ENCODE results near the gene TCF19. TPM values are rescaled to one million over a fixed set of nuclear protein-coding genes. Genes with fewer than 3 reads are reported as not detected.
"Not testable (repeated sequence)": the region's sequence is repeated elsewhere in the genome, so short reads cannot be mapped to it uniquely, and the experiment has no call there.

The TCF19 gene
- total RNA-seq, 1 experiment from 2014 or later = 16.1 TPM

DNA sequence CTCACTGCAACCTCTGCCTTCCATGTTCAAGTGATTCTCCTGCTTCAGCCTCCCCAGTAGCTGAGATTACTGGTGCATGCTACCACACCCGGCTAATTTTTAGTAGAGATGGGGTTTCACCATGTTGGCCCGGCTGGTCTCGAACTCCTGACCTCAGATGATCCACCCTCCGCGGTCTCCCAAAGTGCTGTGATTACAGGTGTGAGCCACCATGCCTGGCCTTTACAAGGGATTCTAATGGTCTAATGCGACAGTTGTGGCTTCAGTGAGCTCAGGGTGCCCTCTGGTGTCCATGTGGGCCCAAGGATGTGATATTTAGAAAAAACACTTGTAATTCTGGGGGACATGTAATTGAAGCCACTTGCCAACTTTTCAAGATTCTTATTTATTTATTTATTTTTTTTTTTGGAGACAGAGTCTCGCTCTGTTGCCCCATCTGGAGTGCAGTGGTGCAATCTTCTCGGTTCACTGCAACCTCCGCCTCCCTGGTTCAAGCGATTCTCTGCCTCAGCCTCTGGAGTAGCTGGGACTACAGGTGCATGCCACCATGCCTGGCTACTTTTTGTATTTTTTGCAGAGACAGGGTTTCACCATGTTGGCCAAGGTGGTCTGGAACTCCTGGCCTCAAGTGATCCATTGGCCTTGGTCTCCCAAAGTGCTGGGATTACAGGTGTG, 34.2 kb downstream of the TCF19 start:
- in situ Hi-C loops (cut with HindIII; ENCODE audit: low pct_unique_long_range_greater_than_20kb, low sequenced_read_pairs) = not testable (repeated sequence)
- DNase-seq (ENCODE audit: low read depth, low spot score) = peak; percentile 85

DNA sequence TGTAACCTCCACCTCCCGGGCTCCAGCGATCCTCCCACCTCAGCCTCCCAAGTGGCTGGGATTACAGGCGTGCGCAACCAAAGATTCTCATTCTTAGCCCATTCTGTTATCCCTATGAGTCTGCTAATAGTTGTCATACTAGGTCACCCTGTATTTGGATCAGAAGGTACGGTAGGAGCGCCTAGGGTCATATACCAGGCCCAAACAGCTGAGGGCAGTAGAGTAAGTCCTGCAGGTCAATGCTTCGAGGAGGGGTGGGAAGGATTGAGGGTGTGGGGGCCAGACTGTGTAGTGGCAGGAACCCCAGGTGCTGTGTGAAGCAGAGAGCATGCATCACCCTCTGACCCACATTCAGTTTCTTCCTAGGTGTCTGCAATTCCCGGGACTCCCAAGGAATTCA, 34.8 kb downstream of the TCF19 start:
- in situ Hi-C loops (cut with HindIII; ENCODE audit: low pct_unique_long_range_greater_than_20kb, low sequenced_read_pairs) = no loop called here
- no peak for DNase-seq (ENCODE audit: low read depth, low spot score)

DNA sequence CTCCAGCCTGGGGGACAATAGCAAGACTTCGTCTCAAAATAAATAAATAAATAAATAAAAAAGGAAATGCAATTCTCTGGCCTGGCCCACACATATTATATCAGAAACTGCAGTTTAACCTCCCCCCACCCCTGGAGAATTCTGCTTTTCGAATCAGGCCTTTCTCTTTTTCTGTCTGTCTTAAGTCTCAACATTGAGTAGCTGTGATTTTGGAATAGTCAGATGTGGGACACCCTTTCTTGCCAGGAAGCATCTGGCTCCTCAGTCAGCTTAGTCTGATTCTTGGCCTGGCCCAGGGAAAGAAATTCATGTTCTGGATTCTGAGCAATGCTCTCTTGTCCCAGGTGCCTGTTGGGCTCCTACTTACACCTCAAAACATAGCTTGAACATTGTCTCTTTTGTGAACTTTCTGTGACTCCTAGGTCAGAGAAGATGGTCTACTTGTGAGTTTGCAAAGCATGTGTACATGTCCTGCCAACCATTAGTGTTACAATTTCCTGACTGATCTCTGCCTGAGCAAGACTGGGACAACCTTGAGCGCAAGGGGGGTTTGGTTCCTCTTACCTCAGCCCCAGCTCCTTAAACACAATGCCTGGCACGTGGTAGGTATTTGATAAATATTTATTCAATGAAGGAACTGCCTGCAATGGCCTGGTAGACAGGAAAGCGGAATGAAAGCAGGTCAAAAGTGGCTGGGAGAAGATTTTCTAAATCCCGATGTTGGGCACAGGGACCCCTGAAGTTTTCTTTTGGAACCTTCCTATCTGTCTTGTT, 35.9 kb downstream of the TCF19 start:
- DNase-seq (ENCODE audit: low read depth, low spot score) = no peak
- in situ Hi-C loops (cut with HindIII; ENCODE audit: low pct_unique_long_range_greater_than_20kb, low sequenced_read_pairs) = no loop called here

DNA sequence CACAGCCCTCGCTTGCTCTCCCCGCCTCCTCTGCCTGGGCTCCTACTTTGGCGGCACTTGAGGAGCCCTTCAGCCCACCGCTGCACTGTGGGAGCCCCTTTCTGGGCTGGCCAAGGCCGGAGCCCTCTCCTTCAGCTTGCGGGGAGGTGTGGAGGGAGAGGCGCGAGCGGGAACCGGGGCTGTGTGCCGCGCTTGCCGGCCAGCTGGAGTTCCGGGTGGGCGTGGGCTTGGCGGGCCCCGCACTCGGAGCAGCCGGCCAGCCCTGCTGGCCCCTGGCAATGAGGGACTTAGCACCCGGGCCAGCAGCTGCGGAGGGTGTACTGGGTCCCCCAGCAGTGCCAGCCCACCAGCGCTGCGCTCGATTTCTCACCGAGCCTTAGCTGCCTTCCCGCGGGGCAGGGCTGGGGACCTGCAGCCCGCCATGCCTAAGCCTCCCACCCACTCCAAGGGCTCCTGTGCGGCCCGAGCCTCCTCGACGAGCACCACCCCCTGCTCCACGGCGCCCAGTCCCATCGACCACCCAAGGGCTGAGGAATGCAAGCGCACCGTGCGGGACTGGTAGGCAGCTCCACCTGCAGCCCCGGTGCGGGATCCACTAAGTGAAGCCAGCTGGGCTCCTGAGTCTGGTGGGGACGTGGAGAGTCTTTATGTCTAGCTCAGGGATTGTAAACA, 37.1 kb downstream of the TCF19 start:
- DNase-seq (ENCODE audit: low read depth, low spot score); in situ Hi-C loops (cut with HindIII; ENCODE audit: low pct_unique_long_range_greater_than_20kb, low sequenced_read_pairs): not testable (repeated sequence)

DNA sequence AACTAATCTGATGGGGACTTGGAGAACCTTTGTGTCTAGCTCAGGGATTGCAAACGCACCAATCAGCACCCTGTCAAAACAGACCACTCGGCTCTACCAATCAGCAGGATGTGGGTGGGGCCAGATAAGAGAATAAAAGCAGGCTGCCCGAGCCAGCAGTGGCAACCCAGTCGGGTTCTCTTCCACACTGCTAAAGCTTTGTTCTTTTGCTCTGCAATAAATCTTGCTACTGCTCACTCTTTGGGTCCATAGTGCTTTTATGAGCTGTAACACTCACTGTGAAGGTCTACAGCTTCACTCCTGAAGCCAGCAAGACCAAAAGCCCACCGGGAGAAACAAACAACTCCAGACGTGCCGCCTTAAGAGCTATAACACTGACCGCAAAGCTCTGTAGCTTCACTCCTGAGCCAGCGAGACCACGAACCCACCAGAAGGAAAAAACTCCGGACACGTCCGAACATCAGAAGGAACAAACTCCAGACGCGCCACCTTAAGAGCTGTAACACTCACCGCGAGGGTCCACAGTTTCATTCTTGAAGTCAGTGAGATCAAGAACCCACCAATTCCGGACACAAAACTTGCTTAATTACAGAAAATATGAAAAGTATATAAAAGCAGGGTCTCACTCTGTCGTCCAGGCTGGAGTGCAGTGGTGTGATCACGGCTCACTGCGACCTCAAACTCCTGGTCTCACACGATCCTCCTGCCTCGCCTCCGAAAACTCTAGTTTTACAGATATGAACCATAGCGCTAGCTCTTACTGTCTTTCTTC, 38.0 kb downstream of the TCF19 start:
- in situ Hi-C loops (cut with HindIII; ENCODE audit: low pct_unique_long_range_greater_than_20kb, low sequenced_read_pairs); DNase-seq (ENCODE audit: low read depth, low spot score): not testable (repeated sequence)

DNA sequence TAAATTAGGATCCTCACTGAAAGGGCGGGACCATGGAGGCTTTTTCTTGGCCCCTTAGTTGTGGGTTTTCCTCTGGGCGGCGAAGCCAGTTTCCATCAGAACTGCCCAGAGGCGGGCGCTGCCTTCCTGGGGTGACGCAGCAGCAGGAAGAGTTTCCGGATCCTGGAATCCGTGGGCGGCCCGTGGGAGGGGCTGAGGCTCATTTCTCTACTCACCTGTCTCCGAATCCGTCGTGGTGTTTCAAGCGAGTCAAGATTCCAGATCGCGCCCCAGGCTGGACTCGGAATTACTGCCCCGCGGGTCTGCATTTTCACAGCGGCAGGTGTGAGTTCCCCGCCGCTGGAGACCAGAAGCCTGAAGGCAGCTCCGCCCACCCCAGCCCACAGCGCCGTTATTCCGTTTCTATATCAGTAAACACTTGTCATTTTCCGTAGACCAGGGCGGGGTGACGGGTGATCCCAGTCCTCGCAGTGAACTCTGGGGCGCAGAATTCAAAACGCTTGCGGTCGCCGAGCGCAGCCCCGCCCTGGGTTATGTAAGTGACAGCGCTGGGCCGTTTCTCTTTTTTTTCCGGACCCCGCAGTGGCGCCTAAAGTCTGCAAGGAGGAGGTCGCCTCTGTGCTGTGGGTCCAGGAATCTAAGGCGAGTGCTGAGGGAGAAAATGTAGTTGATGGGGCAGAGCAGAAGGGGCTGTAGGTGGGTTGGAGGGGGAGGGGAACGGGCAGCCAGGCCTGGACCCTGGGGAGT, 39.3 kb downstream of the TCF19 start:
- in situ Hi-C loops (cut with HindIII; ENCODE audit: low pct_unique_long_range_greater_than_20kb, low sequenced_read_pairs) = no loop called here
- peak; percentile 78 for DNase-seq (ENCODE audit: low read depth, low spot score)

DNA sequence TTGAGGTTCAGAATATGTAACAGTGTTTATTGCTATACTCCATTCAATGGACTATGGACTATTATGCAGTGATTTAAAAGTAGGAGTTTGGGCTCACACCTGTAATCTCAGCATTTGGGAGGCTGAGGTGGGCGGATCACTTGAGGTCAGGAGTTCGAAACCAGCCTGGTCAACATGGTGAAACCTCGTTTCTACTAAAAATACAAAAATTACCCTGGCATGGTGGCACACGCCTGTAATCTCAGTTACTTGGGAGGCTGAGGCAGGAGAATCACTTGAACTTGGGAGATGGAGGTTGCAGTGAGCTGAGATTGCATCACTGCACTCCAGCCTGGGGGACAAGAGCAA, 40.7 kb downstream of the TCF19 start:
- DNase-seq (ENCODE audit: low read depth, low spot score); in situ Hi-C loops (cut with HindIII; ENCODE audit: low pct_unique_long_range_greater_than_20kb, low sequenced_read_pairs): not testable (repeated sequence)

DNA sequence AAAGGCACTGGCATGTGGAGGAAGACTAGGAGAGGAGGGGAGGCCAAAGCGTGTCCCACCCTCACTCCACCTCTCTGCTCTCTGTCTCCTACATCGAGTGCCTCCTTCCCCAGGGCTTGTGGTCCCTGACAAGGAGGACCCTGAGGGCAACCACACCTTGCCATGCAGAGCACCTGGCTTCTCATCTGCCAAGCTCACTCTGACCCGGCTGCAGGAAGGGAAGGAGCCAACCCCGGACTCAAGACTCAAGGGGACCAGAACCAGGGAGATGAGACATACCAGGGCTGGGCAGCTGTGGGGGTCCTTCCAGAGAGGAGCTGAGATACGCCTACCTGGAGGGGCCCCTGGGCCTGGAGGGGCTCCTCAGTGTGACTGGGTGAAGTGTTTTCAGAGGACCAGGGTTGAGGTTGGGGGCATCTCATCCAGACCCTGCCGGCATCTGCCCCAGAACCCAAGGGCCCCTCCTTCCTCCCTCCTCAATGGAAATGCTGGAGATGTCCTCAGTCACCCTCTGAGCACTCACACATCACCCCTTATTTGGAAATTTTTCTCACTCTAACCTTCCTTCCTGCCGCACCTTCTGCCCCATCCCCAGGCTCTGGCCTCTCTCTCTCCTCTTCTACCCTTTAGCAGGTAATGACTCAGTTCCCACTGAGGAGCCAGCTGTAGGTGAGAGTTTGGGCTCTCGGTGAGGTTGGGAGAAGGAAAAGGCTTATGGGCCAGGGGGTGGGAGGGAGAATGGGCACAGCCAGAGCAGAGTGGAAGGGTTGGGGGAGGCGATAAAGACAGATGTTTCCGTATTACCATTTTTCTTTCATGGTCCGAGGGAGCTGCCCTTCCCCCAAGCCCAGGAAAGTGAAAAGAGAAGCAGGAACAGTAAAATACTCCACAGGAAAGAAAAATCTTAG, 44.1 kb downstream of the TCF19 start:
- DNase-seq (ENCODE audit: low read depth, low spot score) = no peak
- in situ Hi-C loops (cut with HindIII; ENCODE audit: low pct_unique_long_range_greater_than_20kb, low sequenced_read_pairs) = no loop called here

DNA sequence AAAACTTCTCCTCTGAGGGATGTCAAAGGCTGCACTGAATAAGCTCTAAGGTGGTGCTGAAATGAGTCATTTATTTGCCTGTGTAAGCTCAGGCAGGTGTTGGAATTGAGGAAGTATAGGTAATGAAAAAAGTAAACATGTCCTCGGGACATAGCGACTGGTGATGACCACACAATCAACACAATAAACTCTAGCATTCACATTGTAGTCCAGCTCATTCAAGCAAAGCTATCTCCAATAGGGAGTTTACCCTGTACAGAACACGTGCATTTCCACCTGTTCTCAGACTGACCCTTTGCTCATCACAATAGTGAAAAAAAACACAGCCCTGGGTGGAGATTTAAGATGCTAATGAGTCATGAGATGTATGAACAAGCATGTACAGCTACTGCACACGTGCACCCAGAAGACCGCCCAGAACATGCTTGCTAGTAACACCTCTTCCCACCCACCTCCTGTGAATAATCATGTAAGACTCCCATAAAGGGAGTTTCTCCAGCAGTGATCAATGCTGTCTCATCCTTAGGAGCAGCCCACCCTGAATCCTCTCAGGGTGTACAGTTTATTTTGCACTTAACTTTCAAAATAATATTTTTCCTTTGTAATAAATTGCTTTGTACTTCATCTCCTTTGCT, 45.1 kb downstream of the TCF19 start:
- in situ Hi-C loops (cut with HindIII; ENCODE audit: low pct_unique_long_range_greater_than_20kb, low sequenced_read_pairs) = no loop called here
- DNase-seq (ENCODE audit: low read depth, low spot score) = peak; percentile 36

DNA sequence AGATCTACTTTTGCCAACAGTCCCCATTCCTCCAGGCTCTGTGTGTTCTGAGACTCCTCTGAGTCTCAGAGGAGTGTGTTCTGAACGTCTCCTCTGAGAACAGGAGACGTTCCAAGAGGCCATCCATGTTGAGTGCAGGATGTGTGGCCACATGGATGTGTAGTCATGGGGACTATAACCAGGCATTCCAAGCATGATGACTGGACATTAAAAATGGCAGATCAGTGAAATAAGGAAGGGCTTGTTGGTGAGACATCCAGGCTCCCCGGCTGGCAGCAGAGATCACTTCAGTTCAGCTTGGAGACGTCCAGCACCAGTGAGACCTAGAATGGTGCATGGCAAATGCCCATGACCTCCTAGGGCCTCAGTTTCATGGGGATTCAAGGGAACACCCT, 46.4 kb downstream of the TCF19 start:
- in situ Hi-C loops (cut with HindIII; ENCODE audit: low pct_unique_long_range_greater_than_20kb, low sequenced_read_pairs) = no loop called here

DNA sequence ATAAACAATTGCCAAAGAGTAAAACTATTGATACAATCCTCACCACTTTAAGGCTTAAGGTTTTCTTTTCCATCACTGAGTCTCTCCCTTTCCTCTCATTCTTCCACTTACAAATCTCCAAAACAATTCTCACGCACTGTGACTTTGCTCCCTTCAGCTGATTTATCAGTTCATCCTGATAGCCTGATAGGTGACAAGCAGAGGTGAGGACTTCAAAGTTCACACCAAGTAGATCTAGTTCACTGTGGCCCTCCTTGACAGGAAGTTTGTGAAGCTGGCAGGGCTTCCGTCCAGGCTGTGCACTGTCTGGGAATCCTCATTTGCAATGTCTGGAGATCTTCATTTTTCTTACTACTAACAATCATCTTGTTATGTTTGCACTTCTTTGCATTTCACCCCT, 47.2 kb downstream of the TCF19 start:
- DNase-seq (ENCODE audit: low read depth, low spot score) = no peak
- in situ Hi-C loops (cut with HindIII; ENCODE audit: low pct_unique_long_range_greater_than_20kb, low sequenced_read_pairs) = no loop called here

More for the DNA sequence above, 46.4 kb downstream of the TCF19 start:
- no peak for DNase-seq (ENCODE audit: low read depth, low spot score)

DNA sequence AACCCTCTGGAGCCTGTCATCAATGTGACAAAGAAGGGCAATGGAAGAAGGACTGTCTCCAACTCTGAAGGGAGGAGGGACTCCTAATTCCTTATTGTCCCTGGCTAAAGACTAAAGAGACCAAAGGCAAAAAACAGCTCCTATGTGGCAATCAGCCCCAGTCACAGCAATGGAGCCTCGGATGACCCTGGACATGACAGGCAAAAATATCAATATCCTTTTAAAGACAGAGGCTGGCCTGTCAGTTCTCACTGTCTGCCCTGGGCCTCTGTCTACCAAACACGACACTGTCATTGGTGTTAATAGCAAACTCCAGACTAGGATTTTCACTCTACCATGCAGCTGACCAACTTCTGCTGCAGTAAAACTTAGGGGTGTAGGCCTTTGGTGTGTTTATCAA, 50.1 kb downstream of the TCF19 start:
- in situ Hi-C loops (cut with HindIII; ENCODE audit: low pct_unique_long_range_greater_than_20kb, low sequenced_read_pairs) = no loop called here
- DNase-seq (ENCODE audit: low read depth, low spot score) = no peak

DNA sequence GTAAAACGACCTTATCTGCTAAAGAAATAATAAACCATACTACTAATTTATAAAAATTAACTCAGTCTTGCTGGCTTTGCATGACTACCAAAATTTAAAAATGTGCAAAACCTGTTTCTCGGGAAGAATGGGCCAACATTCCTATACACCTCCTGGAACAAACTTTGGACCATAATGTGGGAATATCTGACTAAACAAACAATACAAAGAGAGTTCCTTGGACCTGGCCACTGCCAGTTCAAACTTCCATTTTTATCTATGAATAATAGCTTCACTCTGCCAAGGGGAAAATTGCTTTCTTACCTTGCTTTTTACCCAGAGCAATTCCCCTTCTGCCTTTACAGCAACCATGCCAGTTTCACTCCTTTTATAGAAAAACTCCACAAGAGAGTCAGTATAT, 50.7 kb downstream of the TCF19 start:
- in situ Hi-C loops (cut with HindIII; ENCODE audit: low pct_unique_long_range_greater_than_20kb, low sequenced_read_pairs) = no loop called here
- no peak for DNase-seq (ENCODE audit: low read depth, low spot score)

DNA sequence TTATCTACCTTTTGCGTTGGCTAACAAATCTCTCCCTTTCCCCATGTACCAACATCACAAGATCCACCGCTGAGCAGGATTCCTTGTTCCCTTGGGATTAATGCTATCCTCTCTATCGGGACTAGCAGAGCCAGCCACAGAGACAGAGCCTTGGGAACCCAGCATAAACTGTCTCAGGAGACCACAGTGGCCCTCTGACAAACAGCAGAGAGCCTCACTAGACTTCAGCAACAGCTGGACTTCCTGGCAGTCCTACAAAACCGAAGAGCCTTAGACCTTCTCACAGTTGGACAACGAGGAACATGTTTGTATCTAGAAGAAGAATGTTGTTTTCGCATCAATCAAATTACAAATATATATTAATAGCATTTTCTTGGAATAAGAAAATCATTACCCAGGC, 51.7 kb downstream of the TCF19 start:
- in situ Hi-C loops (cut with HindIII; ENCODE audit: low pct_unique_long_range_greater_than_20kb, low sequenced_read_pairs) = no loop called here

DNA sequence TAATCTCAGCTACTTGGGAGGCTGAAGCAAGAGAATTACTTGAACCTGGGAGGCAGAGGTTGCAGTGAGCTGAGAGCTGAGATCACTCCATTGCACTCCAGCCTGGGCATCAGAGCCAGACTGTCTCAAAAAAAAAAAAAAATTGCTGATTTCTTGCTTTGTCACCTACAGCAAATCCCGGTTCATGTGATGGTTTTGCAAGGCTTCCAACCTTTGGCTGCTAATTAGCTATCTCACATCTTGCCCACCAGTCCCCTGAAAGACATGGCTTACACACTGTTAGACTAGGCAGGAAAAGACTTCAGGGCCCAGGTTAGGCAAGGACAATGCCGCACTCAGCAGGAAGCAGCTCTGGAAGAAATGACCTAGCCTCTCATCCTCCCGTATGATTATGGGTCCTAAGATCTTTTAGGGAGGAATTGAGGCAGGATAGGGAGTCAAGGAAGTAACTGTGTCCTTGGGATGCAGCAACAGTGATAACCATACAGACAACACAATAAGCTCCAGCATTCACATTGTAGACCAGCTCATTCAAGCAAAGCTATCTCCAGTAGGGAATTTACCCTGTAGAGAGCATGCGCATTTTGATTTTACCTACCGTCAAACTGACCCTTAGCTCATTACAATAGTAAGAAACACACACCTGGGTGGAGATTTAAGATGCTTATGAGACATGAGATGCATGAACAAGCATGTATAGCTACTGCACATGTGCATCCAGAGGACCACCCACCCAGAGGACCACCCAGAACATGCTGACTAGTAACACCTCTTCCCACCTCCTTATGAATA, 52.5 kb downstream of the TCF19 start:
- no peak for DNase-seq (ENCODE audit: low read depth, low spot score)
- in situ Hi-C loops (cut with HindIII; ENCODE audit: low pct_unique_long_range_greater_than_20kb, low sequenced_read_pairs) = no loop called here

More for the DNA sequence above, 51.7 kb downstream of the TCF19 start:
- no peak for DNase-seq (ENCODE audit: low read depth, low spot score)
